Suprapubic skin (tissue), 3 donors: ENCODE results near the gene RIC8A.

Source experiments
- POLR2A ChIP-seq, 2 donors: fragments of 450-650 bp; IDR thresholded peaks; one replicate each; pipeline ENCODE4 v1.6.1; 2017; ENCODE audit warnings: antibody characterized with exemption in 2 of 2, mild to moderate bottlenecking in 2 of 2, moderate library complexity in 2 of 2
- TF ChIP-seq, protein P1 (sequence below), 2 donors: fragments of 200-600 bp in 1 of 2; fragments of 450-650 bp in 1 of 2; sonication (generic) in 1 of 2; IDR thresholded peaks; one replicate each; pipeline ENCODE4 v1.5.1; 2016 to 2019; ENCODE audit warnings: antibody characterized with exemption in 2 of 2, mild to moderate bottlenecking in 1 of 2, moderate library complexity in 1 of 2

DNA sequence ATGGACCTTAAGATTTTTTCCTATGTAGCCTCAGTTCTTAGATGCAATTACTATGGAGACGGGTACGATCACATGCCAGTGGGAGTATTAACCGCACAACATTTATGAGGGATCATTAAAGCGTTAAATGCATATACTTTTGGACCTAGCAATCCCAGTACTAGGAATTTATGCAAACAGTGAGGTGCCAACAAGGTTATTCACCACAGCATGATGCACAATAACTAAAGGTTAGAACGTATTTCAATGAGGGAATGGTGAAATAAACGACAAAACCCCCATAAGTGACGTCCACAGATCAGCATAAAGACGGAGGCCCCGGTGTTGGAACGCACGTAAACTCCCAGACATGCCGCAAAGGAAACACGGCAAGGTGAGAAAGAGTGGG is 28.1 kb downstream of the RIC8A start:
- TF ChIP-seq, protein P1, sequence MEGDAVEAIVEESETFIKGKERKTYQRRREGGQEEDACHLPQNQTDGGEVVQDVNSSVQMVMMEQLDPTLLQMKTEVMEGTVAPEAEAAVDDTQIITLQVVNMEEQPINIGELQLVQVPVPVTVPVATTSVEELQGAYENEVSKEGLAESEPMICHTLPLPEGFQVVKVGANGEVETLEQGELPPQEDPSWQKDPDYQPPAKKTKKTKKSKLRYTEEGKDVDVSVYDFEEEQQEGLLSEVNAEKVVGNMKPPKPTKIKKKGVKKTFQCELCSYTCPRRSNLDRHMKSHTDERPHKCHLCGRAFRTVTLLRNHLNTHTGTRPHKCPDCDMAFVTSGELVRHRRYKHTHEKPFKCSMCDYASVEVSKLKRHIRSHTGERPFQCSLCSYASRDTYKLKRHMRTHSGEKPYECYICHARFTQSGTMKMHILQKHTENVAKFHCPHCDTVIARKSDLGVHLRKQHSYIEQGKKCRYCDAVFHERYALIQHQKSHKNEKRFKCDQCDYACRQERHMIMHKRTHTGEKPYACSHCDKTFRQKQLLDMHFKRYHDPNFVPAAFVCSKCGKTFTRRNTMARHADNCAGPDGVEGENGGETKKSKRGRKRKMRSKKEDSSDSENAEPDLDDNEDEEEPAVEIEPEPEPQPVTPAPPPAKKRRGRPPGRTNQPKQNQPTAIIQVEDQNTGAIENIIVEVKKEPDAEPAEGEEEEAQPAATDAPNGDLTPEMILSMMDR (IDR thresholded peaks at IDR 0.05), result no peak
- no peak for TF ChIP-seq POLR2A (IDR thresholded peaks at IDR 0.05)
